ENCODE results near the gene CDK14. TPM values are rescaled to one million over a fixed set of nuclear protein-coding genes. Genes with fewer than 3 reads are reported as not detected.

The CDK14 gene
- total and polyA plus RNA-seq, 11 donors, result 2.9 to 37.7 (median 21.3) TPM

- H3K27me3 ChIP-seq, result no peaks in the 10 kb centered on the region
- intact Hi-C loops (cut with DNase I), result no loop called here
- H3K9me3 ChIP-seq, result peaks cover 0 to 38% (median 4%) of the 10 kb centered on the region in 12 donors
- H3K27ac ChIP-seq, result no peak overlapping the region
- H3K36me3 ChIP-seq, result no peaks in the 10 kb centered on the region
- H3K4me3 ChIP-seq, result no peak overlapping the region
- WGBS, 4 donors, result 40 to 55% (median 48%) methylated on average over 1 of the region's 1 CpG
- DNase-seq (no peak), ATAC-seq (no peak)
- peaks cover 0 to 10% (median 0%) of the 10 kb centered on the region in 12 donors for H3K4me1 ChIP-seq
- TF ChIP-seq CTCF (IDR thresholded peaks at IDR 0.05) (no peak), POLR2A (IDR thresholded peaks at IDR 0.05) (no peak)
Observed at GRCh38 chr7:90645784-90646183, 49.7 kb downstream of the CDK14 start.

- 95 to 98% (median 97%) methylated on average over 2 of the region's 2 CpGs for WGBS, 4 donors
- intact Hi-C loops (cut with DNase I), result no loop called here
- no peak for ATAC-seq
Observed at GRCh38 chr7:90648107-90648506, 52.0 kb downstream of the CDK14 start.

GRCh38 chr7:90648834-90649233, 52.7 kb downstream of the CDK14 start:
- DNase-seq (no peak), ATAC-seq (no peak)
- TF ChIP-seq POLR2A (IDR thresholded peaks at IDR 0.05) (no peak), CTCF (IDR thresholded peaks at IDR 0.05) (no peak)
- H3K9me3 ChIP-seq, result peaks cover 0 to 15% (median 3%) of the 10 kb centered on the region in 12 donors
- no peak overlapping the region for H3K27ac ChIP-seq
- no peaks in the 10 kb centered on the region for H3K27me3 ChIP-seq
- intact Hi-C loops (cut with DNase I), result no loop called here
- no peak overlapping the region for H3K4me3 ChIP-seq
- H3K4me1 ChIP-seq, result peaks cover 0 to 10% (median 0%) of the 10 kb centered on the region in 12 donors
- no peaks in the 10 kb centered on the region for H3K36me3 ChIP-seq

More at GRCh38 chr7:90648107-90648506, 52.0 kb downstream of the CDK14 start:
- Histone ChIP-seq H3K4me3 (no peak overlapping the region), H3K4me1 (peaks cover 0 to 10% (median 0%) of the 10 kb centered on the region in 12 donors), H3K27ac (no peak overlapping the region), H3K36me3 (no peaks in the 10 kb centered on the region), H3K27me3 (no peaks in the 10 kb centered on the region), H3K9me3 (peaks cover 0 to 19% (median 4%) of the 10 kb centered on the region in 12 donors)
- TF ChIP-seq CTCF (IDR thresholded peaks at IDR 0.05) (no peak), POLR2A (IDR thresholded peaks at IDR 0.05) (no peak)
- no peak for DNase-seq

- H3K4me1 ChIP-seq, result peaks cover 0 to 9% (median 0%) of the 10 kb centered on the region in 12 donors
- intact Hi-C loops (cut with DNase I), result no loop called here
- no peaks in the 10 kb centered on the region for H3K9me3 ChIP-seq
- WGBS, 4 donors, result 94 to 98% (median 95%) methylated on average over 4 of the region's 4 CpGs
- H3K4me3 ChIP-seq, result no peak overlapping the region
- ATAC-seq (no peak), DNase-seq (no peak)
- TF ChIP-seq CTCF (IDR thresholded peaks at IDR 0.05) (no peak), POLR2A (IDR thresholded peaks at IDR 0.05) (no peak)
- H3K27ac ChIP-seq, result no peak overlapping the region
- H3K36me3 ChIP-seq, result no peaks in the 10 kb centered on the region
- H3K27me3 ChIP-seq, result no peaks in the 10 kb centered on the region
Observed at GRCh38 chr7:90654718-90655427, 58.8 kb downstream of the CDK14 start.

Measured in heart left ventricle (tissue), 16 donors.